HG03066 (cell line): Measurements from ENCODE around the gene PSMA6.
"Not testable (repeated sequence)": the region's sequence is repeated elsewhere in the genome, so short reads cannot be mapped to it uniquely, and the experiment has no call there.

Experiments
- ATAC-seq: cut with Tn5 transposase; IDR thresholded peaks from one replicate; pipeline ENCODE4 v1.9.1; 2021; ENCODE audit warnings: low read depth; ENCODE audit not compliant: unreplicated experiment

Gene PSMA6

GRCh38 chr14:35306114-35306513 is 13.9 kb downstream of the PSMA6 start:
- no peak for ATAC-seq

GRCh38 chr14:35317820-35318219 is 25.6 kb downstream of the PSMA6 start:
- ATAC-seq: no peak

GRCh38 chr14:35319509-35319908 is 27.3 kb downstream of the PSMA6 start:
- no peak for ATAC-seq

- no peak for ATAC-seq
Measured at GRCh38 chr14:35320472-35320871, 28.3 kb downstream of the PSMA6 start.

GRCh38 chr14:35326375-35326774 is 34.2 kb downstream of the PSMA6 start:
- ATAC-seq: no peak

GRCh38 chr14:35331605-35332516 is 39.7 kb downstream of the PSMA6 start:
- no peak for ATAC-seq

GRCh38 chr14:35332517-35333263 is 40.5 kb downstream of the PSMA6 start:
- no peak for ATAC-seq

GRCh38 chr14:35333264-35333730 is 41.1 kb downstream of the PSMA6 start:
- ATAC-seq: no peak

- no peak for ATAC-seq
Measured at GRCh38 chr14:35333797-35334743, 41.9 kb downstream of the PSMA6 start.

GRCh38 chr14:35335388-35336092 is 43.4 kb downstream of the PSMA6 start:
- ATAC-seq: no peak

- ATAC-seq: not testable (repeated sequence)
Measured at GRCh38 chr14:35336171-35336493, 44.0 kb downstream of the PSMA6 start.

GRCh38 chr14:35336494-35337268 is 44.5 kb downstream of the PSMA6 start:
- ATAC-seq: no peak

- no peak for ATAC-seq
Measured at GRCh38 chr14:35337269-35338255, 45.4 kb downstream of the PSMA6 start.

- no peak for ATAC-seq
Measured at GRCh38 chr14:35338731-35339405, 46.7 kb downstream of the PSMA6 start.

GRCh38 chr14:35339761-35340406 is 47.7 kb downstream of the PSMA6 start:
- peak; percentile 64 for ATAC-seq

- no peak for ATAC-seq
Measured at GRCh38 chr14:35340616-35341453, 48.7 kb downstream of the PSMA6 start.
